GM21360 (cell line): ENCODE results near the gene CABLES1.
"Not testable (repeated sequence)": the region's sequence is repeated elsewhere in the genome, so short reads cannot be mapped to it uniquely, and the experiment has no call there.

ENCODE experiments used
- ATAC-seq: cut with Tn5 transposase; IDR thresholded peaks from one replicate; pipeline ENCODE4 v1.9.1; 2021; ENCODE audit warnings: mild to moderate bottlenecking, moderate library complexity; ENCODE audit not compliant: unreplicated experiment

CABLES1 gene, protein sequence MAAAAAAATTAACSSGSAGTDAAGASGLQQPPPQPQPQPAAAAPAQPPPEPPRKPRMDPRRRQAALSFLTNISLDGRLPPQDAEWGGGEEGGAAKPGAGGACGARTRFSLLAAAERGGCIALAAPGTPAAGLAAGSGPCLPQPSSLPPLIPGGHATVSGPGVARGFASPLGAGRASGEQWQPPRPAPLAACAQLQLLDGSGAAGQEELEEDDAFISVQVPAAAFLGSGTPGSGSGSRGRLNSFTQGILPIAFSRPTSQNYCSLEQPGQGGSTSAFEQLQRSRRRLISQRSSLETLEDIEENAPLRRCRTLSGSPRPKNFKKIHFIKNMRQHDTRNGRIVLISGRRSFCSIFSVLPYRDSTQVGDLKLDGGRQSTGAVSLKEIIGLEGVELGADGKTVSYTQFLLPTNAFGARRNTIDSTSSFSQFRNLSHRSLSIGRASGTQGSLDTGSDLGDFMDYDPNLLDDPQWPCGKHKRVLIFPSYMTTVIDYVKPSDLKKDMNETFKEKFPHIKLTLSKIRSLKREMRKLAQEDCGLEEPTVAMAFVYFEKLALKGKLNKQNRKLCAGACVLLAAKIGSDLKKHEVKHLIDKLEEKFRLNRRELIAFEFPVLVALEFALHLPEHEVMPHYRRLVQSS

DNA sequence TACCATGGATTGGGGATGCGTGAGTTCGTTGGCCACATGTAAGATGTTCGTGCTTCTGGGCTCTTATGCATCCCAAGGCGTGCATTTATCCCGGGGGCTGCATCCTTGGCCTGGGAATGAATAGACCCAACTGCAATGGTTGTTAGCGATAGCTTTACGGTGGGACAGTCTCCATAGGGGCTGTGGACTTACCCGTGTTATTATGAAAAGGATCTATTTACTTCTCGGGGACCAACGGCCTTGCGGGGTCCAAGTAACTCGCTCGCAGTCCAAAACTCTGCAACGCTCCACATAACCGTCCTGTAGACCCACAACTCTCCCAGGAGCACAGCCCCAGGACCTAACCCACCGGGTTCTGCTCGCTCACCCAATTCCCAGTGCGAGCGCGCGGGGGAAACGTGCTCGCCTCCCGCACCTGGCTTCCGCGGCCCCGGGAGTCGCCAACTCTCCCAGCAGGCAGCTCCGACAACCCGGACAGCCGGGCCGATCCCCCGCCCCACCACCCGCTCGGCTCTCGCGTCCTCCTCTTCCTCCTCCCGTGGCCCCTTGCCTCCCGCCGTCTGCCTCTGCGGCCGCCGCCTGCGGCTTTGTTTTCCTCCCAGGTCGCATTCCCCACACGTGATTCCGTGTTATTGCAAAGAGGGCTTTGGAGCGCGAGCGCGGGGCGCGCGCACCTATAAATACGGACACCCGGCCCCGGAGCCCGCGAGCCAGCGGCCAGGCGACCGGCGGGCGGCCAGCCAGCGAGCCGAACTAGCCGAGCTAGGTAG lies at the start of gene CABLES1:
Gene CABLES1 (plus strand): TSS at position 706 of the 770 bp plus-strand sequence. CDS start 278 bp downstream, outside the sequence.
- ATAC-seq = no peak

DNA sequence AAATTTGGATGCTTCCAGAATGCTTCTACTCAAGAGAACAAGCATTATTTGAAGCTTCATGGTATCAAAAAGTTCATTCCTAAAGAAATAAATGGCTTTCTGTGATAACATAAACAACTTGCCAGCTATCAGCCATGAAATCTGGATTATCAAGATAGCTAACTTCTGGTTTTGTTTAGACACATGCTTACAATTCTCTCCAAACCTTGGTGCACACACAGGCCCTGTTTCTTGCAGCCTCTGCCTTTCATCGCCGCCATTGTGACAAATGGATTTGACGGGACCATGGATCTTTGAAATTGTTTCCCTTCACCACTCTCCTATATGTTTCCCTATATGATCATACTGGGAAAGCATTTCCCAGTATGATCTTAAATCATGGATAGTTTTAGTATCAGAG lies 47.9 kb upstream of the CABLES1 start:
- ATAC-seq = no peak

DNA sequence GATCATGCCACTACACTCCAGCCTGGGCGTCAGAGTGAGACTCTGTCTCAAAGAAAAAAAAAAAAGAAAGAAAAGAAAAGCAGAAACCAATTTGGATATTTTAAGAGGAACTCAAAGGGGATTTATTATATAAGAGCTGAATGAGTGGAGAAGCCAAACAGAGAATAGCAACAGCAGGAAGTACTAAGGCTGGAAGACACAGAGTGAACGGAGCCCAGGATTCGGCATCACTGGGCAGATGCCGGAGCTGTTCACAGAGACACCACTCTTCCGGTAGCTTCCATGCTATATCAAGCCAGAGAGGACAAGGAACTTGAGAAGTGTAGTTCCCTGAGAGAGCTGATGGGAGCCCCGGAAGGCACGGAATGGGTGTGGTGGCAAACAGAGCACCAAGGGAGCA lies 47.0 kb upstream of the CABLES1 start:
- no peak for ATAC-seq

DNA sequence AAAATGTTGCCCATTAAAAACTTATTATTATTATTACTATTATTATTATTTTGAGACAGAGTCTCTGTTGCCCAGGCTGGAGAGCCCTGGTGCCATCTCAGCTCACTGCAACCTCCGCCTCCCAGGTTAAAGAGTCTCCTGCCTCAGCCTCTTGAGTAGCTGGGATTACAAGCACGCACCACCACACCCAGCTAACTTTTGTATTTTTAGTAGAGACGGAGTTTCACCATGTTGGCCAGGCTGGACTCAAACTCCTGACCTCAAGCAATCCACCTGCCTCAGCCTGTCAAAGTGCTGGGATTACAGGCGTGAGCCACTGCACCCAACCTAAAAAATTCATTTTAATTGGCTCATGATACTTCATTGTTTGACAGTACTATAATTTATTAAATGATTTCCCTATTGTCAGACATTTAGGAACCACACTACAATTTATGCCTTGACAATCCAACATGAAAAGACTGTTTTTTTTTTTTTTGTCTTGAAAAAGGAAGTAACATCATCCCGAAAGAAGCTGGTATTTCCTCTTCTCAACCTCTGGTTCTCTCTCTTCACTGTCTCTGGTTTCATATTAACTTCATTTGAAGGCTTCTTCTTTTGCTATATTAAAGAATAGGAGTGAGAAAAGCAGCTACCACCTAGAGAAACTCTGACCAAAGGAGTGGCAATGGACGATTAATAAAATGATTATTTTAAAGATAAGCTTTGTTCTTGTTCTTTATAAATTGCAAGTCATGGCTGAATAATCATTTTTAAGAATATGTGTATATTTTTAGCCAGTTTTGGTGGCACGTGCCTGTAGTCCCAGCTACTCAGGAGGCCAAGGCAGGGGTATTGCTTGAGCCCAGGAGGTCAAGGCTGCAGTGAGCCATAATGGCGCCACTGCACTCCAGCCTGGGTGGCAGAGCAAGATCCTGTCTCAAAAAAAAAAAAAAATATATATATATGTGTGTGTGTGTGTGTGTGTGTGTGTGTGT lies 44.0 kb upstream of the CABLES1 start:
- not testable (repeated sequence) for ATAC-seq

DNA sequence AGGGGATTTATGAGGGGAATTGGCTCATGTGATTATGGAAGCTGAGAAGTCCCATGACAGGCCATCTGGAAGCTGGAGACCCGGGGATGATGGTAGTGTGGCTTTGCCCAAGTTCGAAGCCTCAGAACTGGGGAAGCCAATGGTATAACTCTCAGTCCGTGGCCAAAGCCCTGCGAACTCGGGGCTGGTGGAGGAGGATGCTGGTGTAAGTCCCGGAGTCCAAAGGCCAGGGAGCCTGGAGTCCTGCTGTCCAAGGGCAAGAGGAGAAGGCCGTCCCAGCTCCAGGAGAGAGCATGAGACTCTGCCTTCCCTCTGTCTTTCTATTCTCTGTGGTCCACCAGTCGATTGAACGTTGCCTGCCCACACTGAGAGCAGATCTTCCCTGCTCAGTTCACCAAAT lies 43.2 kb upstream of the CABLES1 start:
- no peak for ATAC-seq

DNA sequence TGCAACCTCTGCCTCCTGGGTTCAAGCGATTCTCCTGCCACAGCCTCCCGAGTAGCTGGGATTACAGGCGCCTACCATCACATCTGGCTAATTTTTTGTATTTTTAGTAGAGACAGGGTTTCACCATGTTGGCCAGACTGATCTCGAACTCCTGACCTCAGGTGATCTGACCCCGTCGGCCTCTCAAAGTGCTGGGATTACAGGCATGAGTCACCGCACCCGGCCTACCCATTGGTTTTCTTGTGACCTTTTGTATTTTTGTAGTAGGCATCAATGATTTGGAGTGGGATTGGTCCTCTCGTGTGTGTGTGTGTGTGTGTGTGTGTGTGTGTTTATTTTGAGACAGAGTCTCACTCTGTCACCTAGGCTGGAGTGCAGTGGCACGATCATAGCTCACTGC lies 42.2 kb upstream of the CABLES1 start:
- ATAC-seq = not testable (repeated sequence)

DNA sequence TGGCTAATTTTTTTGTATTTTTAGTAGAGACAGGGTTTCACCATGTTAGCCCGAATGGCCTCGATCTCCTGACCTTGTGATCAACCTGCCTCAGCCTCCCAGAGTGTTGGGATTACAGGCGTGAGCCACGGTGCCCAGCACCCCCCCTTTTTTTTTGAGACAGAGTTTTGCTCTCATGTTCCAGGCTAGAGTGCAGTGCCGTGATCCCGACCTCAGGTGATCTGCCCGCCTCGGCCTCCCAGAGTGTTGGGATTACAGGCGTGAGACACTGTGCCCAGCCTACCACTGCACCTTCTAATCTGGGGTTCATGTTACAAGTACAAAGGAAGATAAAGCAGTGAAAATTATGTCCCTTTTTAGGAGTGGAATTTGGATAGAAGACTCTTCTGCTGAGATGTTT lies 41.5 kb upstream of the CABLES1 start:
- no peak for ATAC-seq

DNA sequence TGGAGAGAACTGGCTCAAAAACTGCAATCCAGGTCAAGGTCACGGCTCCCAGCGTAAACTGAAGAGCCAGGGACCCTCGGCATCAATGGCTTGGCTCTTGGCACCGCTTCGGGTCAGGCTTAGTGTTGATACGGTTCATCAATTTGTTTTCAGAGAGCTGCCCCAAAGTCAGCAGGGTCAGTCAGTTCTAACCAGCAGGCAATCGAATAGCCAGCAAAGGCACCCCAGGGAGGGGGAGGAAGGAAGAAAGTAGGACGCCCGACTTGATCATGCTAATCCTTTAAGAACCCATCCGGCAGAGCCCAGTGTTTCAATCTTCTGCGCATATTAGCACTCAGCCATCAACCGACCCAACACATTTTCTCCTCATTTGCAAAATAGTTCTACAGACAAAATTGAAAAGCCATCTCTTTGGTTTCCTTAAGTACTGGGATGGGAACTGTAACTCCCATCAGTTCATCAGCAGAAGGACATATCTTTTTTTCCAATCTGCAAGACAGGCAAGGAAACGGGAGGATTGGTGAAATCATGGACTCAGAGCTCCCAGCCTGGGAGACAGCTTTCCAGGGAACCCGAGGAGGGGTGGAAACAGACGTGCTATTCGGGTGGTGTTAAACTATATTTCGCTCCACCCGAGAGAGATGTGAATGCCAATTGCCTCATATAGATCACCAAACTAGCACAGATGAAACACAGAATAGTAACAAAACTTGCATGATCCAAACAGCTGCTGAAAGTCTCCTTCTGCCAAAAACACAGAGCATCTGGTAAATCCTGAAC lies 40.7 kb upstream of the CABLES1 start:
- no peak for ATAC-seq

DNA sequence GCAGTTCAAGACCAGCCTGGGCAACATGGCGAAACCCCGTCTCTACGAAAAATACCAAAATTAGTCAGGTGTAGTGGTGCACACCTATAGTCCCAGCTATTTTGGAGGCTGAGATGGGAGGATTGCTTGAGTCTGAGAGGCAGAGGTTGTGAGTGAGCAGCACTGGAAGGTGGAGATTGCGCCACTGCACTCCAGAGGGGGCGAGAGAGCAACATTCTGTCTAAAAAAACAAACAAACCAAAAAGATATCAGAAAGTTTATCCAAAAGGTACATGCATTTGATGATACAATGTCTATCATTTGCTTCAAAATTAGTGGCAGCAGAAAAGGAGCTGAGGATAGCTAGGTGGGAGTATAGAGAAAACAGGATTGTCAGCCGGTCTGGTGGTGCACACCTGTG lies 39.8 kb upstream of the CABLES1 start:
- no peak for ATAC-seq

DNA sequence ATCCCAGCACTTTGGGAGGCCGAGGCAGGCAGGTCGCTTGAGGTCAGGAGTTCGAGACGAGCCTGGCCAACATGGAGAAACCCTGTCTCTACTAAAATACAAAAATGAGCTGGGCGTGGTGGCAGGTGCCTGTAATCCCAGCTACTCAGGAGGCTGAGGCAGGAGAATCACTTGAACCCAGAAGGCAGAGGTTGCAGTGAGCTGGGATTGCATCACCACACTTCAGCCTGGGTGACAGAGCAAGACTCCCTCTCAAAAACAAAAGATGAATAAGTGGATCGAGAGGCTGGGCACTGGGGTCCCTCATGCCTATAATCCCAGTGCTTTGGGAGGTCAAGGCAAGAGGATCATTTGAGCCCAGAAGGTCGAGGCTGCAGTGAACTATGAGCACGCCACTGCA lies 38.3 kb upstream of the CABLES1 start:
- ATAC-seq = not testable (repeated sequence)

DNA sequence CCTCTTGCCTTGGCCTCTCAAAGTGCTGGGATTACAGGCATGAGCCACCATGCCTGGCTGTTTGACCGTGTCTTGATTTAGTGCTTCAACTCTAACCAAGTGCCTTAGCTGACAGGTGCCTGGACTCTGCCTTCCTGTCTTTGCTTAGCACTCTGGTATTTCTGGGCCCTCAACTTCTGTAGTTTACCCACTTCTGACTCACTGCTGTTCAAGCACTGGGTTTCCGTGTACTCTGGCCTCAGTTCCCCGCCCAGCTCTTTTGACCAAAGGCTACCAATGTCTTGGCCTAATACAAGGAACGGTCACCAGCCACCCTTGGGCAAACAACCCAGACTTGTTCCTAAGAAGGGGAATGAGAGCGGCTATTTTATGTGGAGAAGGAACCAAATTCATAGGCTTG lies 35.7 kb upstream of the CABLES1 start:
- ATAC-seq = no peak

DNA sequence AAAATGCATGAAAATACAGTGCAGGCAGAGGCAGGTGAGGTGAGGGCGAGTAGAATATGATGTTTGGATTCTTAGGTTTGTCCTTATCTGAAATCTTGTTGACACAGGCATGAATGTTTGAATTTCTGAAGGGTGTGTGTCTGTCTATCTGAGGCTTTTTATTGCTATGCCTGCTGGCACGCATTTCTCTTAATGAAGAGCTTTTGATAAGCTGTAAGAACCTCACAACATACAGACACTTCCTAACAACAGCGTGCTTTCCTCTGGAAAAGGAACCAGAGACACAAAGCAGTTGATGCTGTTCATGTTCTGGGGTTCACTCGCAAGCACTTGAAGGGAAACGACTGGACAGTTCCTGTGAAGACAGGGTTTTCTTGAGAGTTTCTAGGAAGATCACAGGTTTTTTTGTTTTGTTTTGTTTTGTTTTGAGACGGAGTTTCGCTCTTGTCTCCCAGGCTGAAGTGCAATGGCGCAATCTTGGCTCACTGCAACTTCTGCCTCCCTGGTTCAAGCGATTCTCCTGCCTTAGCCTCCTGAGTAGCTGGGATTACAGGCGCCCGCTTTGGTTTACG lies 33.3 kb upstream of the CABLES1 start:
- ATAC-seq = no peak

DNA sequence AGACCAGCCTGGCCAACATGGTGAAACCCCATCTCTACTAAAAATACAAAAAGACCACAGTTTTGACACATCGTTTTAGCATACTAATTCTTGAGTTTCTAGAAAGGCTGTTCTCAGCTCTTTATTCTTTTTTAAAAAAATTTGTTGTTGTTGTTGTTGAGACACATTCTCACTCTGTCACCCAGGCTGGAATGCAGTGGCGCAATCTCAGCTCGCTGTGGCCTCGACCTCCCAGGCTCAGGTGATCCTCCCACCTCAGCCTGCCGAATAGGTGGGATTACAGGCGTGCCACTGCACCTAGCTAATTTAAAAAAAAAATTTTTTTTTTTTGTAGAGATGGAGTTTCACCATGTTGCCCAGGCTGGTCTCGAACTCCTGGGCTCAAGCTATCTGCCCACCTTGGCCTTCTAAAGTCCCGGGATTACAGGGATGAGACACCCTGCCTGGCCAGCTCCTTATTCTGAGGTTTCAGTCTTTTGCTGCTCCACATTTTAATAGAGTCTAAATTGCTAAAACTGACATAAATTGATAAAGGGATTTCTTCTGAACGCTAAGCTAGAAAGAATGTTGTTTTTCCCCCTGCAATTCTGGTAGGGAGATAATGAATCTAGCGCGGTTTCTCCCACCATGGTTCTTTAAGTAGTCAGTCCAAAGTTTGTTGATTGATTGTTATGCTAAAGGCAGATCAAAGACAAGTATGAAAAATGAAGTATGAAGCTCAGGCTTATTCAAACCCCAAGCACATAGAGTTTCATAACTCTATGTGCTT lies 32.6 kb upstream of the CABLES1 start:
- no peak for ATAC-seq

DNA sequence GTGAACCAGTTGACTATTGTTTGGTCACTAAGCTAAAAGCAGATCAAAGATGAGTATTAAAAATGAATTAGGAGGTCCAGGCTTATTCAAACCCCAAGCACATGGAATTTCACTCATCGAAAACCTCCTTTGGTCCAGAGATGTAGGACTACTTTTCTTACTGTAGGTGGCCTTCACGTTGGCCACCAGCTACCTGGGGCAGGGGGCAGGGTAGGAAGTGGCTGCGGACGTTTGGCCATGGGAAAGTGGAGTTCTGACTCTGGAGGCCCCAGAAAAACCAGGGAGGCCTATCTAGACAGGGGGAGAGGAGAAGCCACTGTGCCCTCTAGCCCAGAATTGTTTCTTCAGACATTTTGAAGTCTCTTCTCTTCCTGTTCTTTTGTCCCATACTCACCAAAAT lies 31.8 kb upstream of the CABLES1 start:
- no peak for ATAC-seq

DNA sequence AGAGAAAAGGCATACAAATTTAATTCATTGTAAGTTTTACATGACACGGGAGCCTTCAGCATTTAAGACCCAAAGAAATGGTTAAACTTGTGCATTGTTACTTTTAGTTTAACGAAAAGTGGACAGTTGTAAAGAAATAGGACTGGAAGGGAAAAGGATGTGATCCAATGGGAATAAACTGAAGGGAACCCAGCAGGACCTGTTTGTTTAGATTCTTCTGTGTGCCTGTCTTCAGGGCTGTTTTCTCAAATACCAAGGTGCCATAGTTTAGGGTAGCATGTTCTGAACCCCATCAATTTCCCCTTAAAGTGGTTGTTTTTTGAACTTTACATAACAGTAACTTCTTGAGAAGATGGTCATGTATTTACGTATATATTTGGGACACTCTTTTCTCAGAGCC lies 30.3 kb upstream of the CABLES1 start:
- ATAC-seq = no peak

DNA sequence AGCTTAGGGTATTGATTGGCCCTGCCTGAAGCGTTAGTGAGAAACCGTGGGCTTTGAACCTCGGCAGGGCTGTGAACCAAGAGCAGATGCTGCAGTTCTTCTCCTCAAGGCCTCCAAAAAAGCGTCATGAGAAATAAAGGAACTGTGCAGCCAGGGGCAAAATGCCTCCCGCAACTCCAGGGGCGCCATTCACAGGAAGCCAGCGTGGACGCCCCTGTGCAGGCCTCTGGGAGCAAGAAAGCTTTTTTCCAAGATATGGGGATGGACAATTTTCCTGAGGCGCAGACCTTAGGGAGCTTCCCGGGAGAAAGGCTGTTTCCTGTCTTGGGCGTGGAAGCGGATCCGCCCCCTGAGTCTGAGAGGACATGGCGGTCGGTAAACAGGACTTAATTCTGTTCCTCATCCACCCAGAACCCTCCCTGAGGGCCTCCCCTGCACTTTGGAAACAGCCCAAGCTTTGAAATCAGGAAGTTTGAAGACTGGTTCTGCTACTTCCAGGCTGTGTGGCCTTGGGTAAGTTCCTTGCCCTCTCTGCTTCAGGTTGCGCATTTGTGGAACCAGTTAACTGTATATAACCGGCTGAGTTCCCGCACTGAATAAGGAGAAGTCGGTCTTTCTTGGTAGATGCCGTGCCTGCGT lies 29.6 kb upstream of the CABLES1 start:
- ATAC-seq = no peak

DNA sequence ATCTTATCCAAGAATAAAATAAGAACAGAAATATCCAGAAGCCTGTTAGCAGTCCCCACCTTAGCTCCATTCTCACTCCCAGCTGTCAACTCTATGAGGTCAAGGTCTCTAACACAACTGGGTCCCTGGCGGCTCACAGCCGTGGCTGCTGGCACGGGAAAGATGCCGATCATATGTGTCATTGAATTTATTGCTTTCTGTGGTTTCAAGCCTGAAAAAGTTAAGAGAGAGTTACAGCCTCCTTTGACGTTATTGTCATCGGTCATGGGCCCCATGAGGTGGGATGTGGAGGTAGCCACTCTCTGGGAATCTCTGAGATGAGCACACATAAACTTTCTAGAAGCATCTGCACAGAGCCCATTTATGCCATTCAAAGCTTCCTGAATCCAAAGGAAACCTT lies 28.7 kb upstream of the CABLES1 start:
- no peak for ATAC-seq

DNA sequence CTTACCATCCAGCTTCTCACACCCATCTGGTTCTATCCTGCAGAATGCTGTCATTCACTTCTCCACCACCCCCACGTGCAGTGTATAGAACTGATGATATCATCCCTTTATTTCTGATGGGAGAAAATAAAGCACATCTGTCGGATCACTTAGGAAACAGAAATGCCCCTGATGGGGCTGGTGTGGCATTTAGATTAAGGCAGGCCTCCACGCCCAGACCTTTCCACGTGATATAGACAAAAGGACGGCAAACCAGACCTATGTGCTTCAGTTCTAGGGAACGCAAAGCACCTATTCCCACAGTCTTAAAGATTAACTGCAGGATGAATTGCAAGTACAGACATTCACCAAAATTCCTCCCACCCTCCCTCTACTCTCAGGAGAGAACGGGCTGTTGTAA lies 27.6 kb upstream of the CABLES1 start:
- no peak for ATAC-seq
